Stomach (tissue), 9 donors: ENCODE measurements around the gene MRPL9. TPM values are rescaled to one million over a fixed set of nuclear protein-coding genes. Genes with fewer than 3 reads are reported as not detected.

Experiments
- DNase-seq, 2 donors: peaks; one replicate each; pipeline versions ENCODE4 v3.0.0 to v3.0.0-alpha.2; 2013 to 2019
- H3K27ac ChIP-seq, 5 donors: fragments of 200-600 bp in 4 of 5; sonication (generic) in 4 of 5; one replicate each; pipeline ENCODE4 v1.5.1; 2013 to 2019; ENCODE audit warnings: mild to moderate bottlenecking in 1 of 5, moderate library complexity in 1 of 5
- H3K27me3 ChIP-seq, 3 donors: fragments of 200-600 bp; sonication (generic); one replicate each; pipeline ENCODE4 v1.5.1; 2017 to 2019; ENCODE audit warnings: mixed run types in 1 of 3
- H3K36me3 ChIP-seq, 4 donors: fragments of 200-600 bp; sonication (generic); 1 replicate in 3 of 4; 2 replicates in 1 of 4; pipeline ENCODE4 v1.5.1; 2016 to 2019
- H3K4me1 ChIP-seq, 4 donors: fragments of 200-600 bp; sonication (generic); one replicate each; pipeline ENCODE4 v1.5.1; 2016 to 2019
- H3K4me3 ChIP-seq, 4 donors: fragments of 200-600 bp; sonication (generic) in 3 of 4; one replicate each; pipeline ENCODE4 v1.5.1; 2016 to 2019; ENCODE audit warnings: mild to moderate bottlenecking in 1 of 4
- H3K9me3 ChIP-seq, 4 donors: fragments of 200-600 bp; sonication (generic); one replicate each; pipeline ENCODE4 v1.5.1; 2016 to 2019
- CTCF ChIP-seq, 7 experiments: fragments of 450-650 bp in 4 of 7; fragments of 200-600 bp in 3 of 7; sonication (generic) in 3 of 7; IDR thresholded peaks; one replicate each; pipeline ENCODE4 v1.5.1; 2016 to 2019; ENCODE audit warnings: antibody characterized with exemption in 7 of 7, control low read depth in 2 of 7, mild to moderate bottlenecking in 1 of 7
- EP300 ChIP-seq: sonication (generic); formaldehyde crosslinking; IDR thresholded peaks from one replicate; pipeline ENCODE4 v1.6.1; 2017; ENCODE audit warnings: antibody characterized with exemption
- POLR2A ChIP-seq, 4 donors: fragments of 450-650 bp; IDR thresholded peaks; one replicate each; pipeline ENCODE4 v1.6.1; 2016; ENCODE audit warnings: antibody characterized with exemption in 4 of 4, control low read depth in 2 of 4, mild to moderate bottlenecking in 1 of 4, moderate library complexity in 1 of 4
- POLR2AphosphoS5 ChIP-seq, 3 donors: sonication (generic); formaldehyde crosslinking; IDR thresholded peaks; one replicate each; pipeline ENCODE4 v1.6.1; 2016; ENCODE audit warnings: antibody characterized with exemption in 3 of 3
- WGBS, 5 donors: extraction: QIAGEN DNeasy Blood & Tissue Kit in 3 of 5; methylation state at CpG; one replicate each; pipeline versions ENCODE4 v1.1.5 to v1.1.7; 2013 to 2018; 5-methylcytosine and 5-hydroxymethylcytosine counted together
- intact Hi-C: fragments of 100-400 bp; cut with DNase I; formaldehyde crosslinking; loops from one replicate; pipeline ENCODE4 v1.15.1; 2023; ENCODE audit warnings: low total_unique reads
- polyA plus RNA-seq, 3 donors: library from polyadenylated mRNA; stranded (reverse); fragments of 200-250 nt; gene quantifications; one replicate each; pipeline ENCODE4 v1.2.3, GENCODE V29; 2013
- total RNA-seq, 5 donors: library from RNA; depleted of rRNA; stranded (reverse); fragments of >200 nt; gene quantifications; one replicate each; pipeline versions ENCODE4 v1.1.0 to v1.2.3, GENCODE V29; 2014 to 2016
- donor health status: healthy with polysubstance abuse.
- donor health status: Bipolar disorder and iron deficiency.
- donor health status: healthy.

The MRPL9 gene
- total and polyA plus RNA-seq, 8 donors: 19.8 to 246 (median 69.6) TPM

GRCh38 chr1:151759241-151759640, 4.1 kb downstream of the MRPL9 start:
- peaks cover 21 to 69% (median 56%) of the 10 kb centered on the region in 4 donors for H3K36me3 ChIP-seq
- H3K4me3 ChIP-seq: no peak overlapping the region
- H3K27me3 ChIP-seq: no peaks in the 10 kb centered on the region
- H3K9me3 ChIP-seq: no peaks in the 10 kb centered on the region
- DNase-seq: no peak
- H3K27ac ChIP-seq: no peak overlapping the region
- TF ChIP-seq EP300: no peak
- TF ChIP-seq POLR2A (IDR thresholded peaks at IDR 0.05): no peak
- TF ChIP-seq POLR2AphosphoS5 (IDR thresholded peaks at IDR 0.05): no peak
- no peak for TF ChIP-seq CTCF (IDR thresholded peaks at IDR 0.05)
- intact Hi-C loops: no loop called here
- H3K4me1 ChIP-seq: peaks cover 13 to 21% (median 16%) of the 10 kb centered on the region in 4 donors

GRCh38 chr1:151756291-151756690, 7.0 kb downstream of the MRPL9 start:
- Histone ChIP-seq H3K4me1 (no peaks in the 10 kb centered on the region), H3K36me3 (peaks cover 16 to 59% (median 46%) of the 10 kb centered on the region in 4 donors), H3K9me3 (no peaks in the 10 kb centered on the region), H3K27ac (no peak overlapping the region), H3K4me3 (no peak overlapping the region), H3K27me3 (no peaks in the 10 kb centered on the region)
- intact Hi-C loops: no loop called here
- no peak for DNase-seq
- WGBS, 5 donors: 43 to 73% (median 55%) methylated on average over 1 of the region's 1 CpG
- no peak for TF ChIP-seq CTCF (IDR thresholded peaks at IDR 0.05)
- TF ChIP-seq EP300: no peak
- TF ChIP-seq POLR2A (IDR thresholded peaks at IDR 0.05): no peak
- no peak for TF ChIP-seq POLR2AphosphoS5 (IDR thresholded peaks at IDR 0.05)

- H3K27ac ChIP-seq: no peak overlapping the region
- no peaks in the 10 kb centered on the region for H3K36me3 ChIP-seq
- no peak for DNase-seq
- H3K27me3 ChIP-seq: no peaks in the 10 kb centered on the region
- no peaks in the 10 kb centered on the region for H3K4me1 ChIP-seq
- WGBS, 5 donors: 86 to 93% (median 90%) methylated on average over 4 of the region's 4 CpGs
- intact Hi-C loops: no loop called here
- H3K9me3 ChIP-seq: peaks cover 0 to 11% (median 9%) of the 10 kb centered on the region in 4 donors
- no peak overlapping the region for H3K4me3 ChIP-seq
- no peak for TF ChIP-seq POLR2AphosphoS5 (IDR thresholded peaks at IDR 0.05)
- no peak for TF ChIP-seq EP300
- TF ChIP-seq POLR2A (IDR thresholded peaks at IDR 0.05): no peak
- TF ChIP-seq CTCF (IDR thresholded peaks at IDR 0.05): no peak
Measured at GRCh38 chr1:151741516-151741915, 21.8 kb downstream of the MRPL9 start.

GRCh38 chr1:151739590-151740355, 23.5 kb downstream of the MRPL9 start:
- H3K27ac ChIP-seq: no peak overlapping the region
- peaks cover 0 to 4% (median 0%) of the 10 kb centered on the region in 4 donors for H3K4me1 ChIP-seq
- DNase-seq: peak; percentile 59 to 60
- no peaks in the 10 kb centered on the region for H3K36me3 ChIP-seq
- no peaks in the 10 kb centered on the region for H3K27me3 ChIP-seq
- H3K9me3 ChIP-seq: peaks cover 0 to 11% (median 9%) of the 10 kb centered on the region in 4 donors
- intact Hi-C loops: loop anchor here (5.0 kb wide), 1 partner anchor 207 kb away; no protein-coding TSS in a partner anchor
- WGBS, 5 donors: 20 to 38% (median 32%) methylated on average over 3 of the region's 3 CpGs
- TF ChIP-seq EP300: no peak
- no peak overlapping the region for H3K4me3 ChIP-seq

- H3K9me3 ChIP-seq: peaks cover 0 to 11% (median 9%) of the 10 kb centered on the region in 4 donors
- no peaks in the 10 kb centered on the region for H3K36me3 ChIP-seq
- H3K4me1 ChIP-seq: peaks cover 0 to 6% (median 0%) of the 10 kb centered on the region in 4 donors
- TF ChIP-seq POLR2AphosphoS5 (IDR thresholded peaks at IDR 0.05): no peak
- TF ChIP-seq CTCF (IDR thresholded peaks at IDR 0.05): no peak
- no peak for TF ChIP-seq EP300
- no peak for TF ChIP-seq POLR2A (IDR thresholded peaks at IDR 0.05)
- no peaks in the 10 kb centered on the region for H3K27me3 ChIP-seq
- intact Hi-C loops: loop anchor here (5.0 kb wide), 1 partner anchor 205 kb away; no protein-coding TSS in a partner anchor
- no peak overlapping the region for H3K4me3 ChIP-seq
- H3K27ac ChIP-seq: no peak overlapping the region
- no peak for DNase-seq
Measured at GRCh38 chr1:151737479-151737878, 25.8 kb downstream of the MRPL9 start.
